GM18517 (cell line): ENCODE data around the gene OTOGL.
"Not testable (repeated sequence)": the region's sequence is repeated elsewhere in the genome, so short reads cannot be mapped to it uniquely, and the experiment has no call there.

Source experiments
- ATAC-seq: cut with Tn5 transposase; IDR thresholded peaks from one replicate; pipeline ENCODE4 v1.9.1; 2021; ENCODE audit warnings: mild to moderate bottlenecking, moderate library complexity; ENCODE audit not compliant: unreplicated experiment

The OTOGL gene

DNA sequence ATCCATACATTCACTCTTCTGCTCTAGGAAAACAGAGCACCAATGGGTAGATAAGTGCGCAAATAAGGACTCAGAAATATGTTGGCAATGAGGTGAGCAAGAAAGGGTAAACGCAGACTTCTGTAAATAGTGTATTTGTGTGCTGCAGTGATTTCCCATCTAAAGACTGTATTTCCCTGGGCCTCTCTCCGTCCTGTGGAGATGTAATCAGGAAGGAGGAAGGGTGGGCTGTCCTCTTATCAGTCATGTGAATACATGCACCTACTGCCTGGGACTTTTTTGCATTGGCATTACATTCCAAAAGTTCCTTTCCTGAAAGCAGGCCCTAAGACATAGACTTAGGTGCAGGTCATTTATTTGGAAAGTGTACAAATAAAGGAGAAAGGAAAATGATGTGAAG, 114.5 kb downstream of the OTOGL start:
- no peak for ATAC-seq

DNA sequence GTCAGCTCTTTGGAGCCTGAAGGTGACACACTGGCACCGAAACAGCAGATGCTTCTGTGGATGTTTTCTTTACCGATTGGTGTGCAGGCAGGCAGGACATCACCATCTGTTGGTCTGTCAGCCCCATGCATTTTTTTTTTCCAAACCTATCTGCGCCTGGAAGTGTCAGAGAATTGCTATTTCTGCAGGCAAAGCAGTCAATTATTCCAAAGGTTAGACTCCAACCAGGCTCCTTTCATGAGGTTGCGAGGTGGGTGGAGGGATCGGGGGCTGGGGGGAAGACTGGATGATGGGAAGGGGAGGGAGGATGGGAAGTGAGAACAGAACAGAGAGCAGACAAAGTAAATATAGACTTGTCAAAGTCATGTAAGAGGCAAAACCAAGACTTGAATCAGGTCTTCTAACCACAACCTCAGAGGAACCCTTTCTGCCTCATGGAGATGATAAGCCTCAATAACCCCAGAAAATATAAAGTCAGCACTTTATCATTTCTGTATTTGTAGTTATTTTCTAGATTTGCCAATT, 117.7 kb downstream of the OTOGL start:
- ATAC-seq, result no peak

DNA sequence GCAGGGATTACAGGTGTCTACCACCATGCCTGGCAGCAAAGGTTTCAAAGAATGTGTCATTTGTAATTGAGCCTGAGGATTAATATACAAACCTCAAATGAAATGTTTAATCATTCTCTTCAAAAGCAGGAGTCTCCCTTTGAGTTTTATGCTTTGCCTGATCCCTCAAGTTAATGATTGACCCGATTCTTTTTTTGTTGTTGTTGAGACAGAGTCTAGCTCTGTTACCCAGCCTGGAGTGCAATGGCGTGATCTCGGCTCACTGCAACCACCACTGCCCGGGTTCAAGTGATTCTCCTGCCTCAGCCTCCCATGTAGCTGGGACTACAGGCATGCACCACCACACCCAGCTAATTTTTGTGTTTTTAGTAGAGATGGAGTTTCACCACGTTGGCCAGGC, 119.6 kb downstream of the OTOGL start:
- not testable (repeated sequence) for ATAC-seq

DNA sequence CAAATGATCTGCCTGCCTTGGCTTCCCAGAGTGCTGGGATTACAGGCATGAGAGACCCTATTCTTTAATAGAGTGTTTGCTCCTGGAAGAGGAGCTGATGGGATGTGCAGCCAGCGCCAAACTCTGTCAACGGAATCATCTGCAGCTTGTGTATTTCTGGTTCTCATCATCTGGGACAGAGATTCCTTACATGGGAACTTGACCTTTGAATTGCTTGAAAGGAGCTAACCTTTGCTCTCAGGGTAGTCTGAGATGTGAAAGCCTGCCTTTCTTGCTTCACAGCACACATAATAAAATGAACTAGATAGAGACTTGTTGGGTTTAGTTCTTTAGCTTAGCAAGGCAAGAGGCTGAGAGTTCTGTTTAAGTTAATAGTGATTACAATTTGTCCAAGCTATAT, 120.0 kb downstream of the OTOGL start:
- no peak for ATAC-seq

DNA sequence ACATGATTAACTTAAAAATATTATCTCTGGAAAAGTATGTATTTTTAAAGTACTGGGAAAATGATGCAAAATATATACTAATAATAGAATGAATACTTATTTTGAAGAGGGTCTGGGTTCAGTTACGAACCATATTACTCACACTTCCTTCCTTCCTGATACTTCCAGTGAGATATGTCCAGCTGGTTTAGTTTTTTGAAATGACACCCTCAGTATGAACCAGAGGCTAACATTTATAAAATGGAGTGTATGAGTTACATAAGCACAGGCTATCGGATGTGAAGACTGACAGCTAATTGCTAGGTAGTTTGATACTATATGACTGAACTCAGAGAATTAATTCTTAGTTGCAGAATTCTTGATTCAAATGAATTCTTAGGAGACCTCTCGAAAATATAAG, 122.9 kb downstream of the OTOGL start:
- no peak for ATAC-seq

DNA sequence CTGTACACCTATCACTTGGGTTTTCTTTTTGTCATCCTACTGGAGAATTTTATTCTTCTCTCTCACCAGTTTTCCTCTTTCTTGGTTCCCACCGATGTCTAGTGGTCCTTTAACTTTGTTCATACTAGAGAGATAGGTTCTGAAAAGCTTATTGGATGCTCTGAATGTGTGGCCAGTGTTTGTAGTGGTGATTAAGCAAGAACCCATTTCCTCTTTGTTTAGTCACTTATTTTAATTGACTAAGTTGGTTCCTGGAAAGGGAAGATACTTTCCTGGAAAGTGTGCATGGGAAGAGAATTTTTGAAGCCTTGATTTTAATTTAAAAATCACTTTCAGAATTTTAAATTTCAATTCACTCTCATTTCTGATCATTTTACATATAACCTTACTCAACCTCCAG, 127.2 kb downstream of the OTOGL start:
- ATAC-seq, result no peak

DNA sequence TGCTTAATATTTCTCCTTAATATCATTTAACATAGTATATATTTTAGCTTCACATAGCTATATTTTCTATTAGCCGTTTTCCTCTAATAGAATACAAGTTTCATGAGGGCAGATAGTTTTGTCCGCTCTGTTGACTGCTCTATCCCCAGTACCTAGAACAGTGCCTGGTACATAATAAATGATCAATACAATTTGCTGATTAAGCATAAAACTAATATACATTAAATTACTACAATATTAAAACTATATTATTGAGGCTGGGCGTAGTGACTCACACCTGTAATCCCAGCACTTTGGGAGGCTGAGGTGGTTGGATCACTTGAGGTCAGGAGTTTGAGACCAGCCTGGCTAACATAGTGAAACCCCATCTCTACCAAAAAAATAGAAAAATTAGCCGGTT, 128.6 kb downstream of the OTOGL start:
- ATAC-seq, result not testable (repeated sequence)

DNA sequence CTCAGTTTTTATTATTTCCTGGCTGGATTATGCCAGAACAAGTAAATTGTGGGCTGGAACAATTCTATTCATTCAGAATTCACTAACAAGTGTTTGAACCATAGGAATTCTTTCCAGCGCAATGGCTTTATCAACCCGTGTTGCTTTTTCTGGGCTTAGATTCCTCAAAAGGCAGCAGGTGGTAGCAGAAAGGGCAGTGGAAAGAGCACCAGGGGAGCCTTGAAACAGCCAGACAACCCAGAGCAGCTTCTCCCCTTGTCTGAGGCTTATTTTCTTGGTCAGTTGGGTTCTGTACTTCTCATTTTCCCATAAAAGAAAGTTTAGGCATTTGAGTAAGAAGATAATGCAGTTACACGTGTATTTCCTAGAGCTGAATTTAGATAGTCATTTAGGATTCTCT, 130.7 kb downstream of the OTOGL start:
- no peak for ATAC-seq

DNA sequence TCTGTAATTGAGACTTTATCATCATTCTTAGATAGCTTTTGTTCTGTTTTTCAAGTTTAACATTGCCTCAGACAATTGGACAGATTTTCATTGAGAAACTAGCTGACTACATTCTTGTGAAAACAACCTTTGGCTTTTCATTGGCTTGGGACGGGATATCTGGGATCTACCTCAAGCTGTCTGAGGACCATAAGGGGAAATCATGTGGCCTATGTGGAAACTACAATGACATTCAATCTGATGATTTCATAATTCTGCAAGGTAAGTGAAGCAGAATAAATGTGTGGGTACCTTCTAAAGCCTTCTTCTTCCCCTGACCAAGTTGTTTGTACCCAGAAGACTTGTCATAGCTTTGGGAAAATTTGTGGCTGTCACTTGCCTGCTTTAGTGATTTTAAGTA, 133.5 kb downstream of the OTOGL start:
- ATAC-seq, result no peak

DNA sequence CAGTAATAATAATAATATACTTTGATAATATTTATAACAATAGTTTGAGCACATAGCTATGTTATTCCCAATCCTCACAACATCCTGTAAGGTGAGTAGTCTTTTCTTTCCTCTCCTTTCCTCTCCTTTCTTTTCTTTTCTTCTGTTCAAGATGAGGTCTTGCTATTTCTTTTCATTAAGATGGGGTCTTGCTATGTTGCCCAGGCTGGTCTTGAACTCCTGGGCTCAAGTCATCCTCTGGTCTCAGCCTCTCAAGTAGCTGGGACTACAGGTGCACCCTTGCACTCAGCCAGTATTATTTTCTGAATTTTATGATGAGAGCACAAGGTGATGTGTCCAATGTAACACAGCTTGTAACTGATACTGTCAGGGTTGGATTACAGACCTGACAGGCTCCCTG, 134.6 kb downstream of the OTOGL start:
- ATAC-seq, result no peak

DNA sequence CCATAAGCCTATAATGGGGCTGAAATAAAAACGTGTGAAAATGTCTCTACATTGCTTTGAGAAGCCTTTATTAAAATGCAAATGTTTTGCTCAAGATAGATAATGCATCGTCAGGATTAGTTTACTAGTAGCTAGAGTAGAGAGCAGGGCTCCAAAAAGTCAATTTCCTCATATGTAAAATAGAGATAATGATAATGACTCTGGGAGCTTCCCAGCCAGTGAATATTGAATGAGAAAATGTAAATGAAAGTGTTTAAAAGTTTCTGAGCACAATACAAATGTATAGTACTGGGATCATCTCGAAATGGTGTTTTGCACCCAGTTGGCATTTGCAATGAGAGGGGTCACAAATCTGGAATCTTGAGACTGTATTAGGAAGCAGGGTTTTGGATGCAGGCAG, 135.3 kb downstream of the OTOGL start:
- ATAC-seq, result no peak

DNA sequence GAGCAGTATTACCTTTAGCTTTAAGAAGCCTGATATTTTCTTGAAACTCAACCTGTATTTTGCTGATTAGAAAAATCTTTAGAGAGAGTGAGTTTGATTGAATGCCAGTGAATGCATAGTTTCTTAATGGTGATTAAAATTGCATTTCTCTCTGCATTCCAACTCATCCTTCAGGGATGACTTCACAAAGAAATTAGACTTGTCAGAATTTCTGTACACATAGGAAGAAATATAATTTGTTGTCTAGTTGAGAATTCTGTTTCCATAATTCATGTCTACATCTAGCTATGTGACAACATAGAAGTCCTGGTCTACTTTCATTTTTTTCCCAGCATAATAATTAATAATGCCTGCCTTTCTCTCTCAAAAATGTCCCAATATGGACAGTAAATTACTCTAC, 136.6 kb downstream of the OTOGL start:
- ATAC-seq, result no peak

DNA sequence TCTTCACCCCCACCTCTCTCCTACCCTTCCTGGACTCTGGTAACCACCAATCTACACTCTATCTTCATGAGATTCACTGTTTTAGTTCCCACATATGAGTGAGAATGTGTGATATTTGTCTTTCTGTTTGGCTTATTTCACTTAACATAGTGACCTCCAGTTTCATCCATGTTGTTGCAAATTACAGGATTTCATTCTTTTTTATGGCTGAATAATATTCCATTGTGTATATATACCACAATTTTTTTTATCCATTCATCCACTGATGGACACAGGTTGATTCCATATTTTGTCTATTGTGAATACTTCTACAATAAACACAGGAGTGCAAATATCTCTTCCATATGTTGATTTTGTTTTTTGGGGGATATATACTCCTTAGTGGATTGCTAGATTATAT, 140.5 kb downstream of the OTOGL start:
- ATAC-seq, result no peak

DNA sequence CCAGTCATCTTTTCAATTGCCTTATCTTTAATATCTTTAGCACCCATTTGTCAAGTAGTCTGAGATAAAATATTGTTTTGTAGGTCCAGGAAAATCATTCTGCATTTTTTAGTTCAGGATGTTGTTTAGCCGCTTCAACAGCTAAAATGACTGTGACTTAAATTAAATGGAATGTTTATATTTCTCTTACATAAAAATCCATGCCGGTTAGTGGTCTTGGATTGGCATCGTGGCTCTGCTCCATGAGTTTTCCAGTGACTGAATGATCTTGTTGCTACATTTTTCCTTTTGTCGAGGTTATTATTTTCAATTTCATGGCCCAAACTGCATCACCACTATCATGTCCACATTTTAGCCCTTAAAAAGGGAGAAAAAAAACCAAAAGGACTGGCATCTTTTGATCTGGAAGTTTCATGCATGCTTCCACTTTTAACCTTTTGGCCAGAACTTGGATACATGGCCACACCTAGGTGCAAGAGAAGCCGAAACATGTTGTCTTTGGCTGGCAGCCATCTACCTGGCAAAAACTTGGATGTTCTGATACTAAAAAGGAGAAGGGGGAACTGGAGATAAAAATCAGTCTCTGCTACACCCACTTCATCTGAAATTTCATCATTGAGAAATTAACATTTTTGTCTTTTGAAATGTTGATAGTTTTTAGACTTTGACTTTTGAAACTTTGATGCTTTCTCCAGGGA, 142.4 kb downstream of the OTOGL start:
- ATAC-seq, result no peak

DNA sequence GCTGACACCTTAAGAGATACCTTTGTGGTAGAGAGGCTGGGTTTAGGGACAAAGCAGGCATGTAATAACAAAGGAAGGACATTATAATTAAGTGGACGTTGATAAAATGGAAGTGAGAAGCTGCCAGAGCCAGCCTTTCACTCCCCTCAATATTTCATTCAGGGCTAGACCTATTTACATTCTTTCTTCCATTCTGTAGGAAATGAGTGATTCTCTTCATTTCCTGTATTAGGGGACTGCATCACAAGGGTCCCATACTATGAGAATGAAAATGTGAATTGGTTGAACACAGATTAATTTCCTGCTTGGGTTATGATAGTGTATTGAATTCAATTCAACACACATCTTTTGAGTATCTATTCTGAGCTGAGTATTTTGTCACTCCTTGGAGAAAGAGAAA, 143.0 kb downstream of the OTOGL start:
- ATAC-seq, result no peak

DNA sequence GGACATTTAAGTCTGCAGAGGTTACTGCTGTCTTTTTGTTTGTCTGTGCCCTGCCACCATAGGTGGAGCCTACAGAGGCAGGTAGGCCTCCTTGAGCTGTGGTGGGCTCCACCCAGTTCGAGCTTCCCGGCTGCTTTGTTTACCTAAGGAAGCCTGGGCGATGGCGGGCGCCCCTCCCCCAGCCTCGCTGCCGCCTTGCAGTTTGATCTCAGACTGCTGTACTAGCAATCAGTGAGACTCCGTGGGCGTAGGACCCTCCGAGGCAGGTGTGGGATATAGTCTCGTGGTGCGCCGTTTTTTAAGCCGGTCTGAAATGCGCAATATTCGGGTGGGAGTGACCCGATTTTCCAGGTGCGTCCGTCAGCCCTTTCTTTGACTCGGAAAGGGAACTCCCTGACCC, 150.2 kb downstream of the OTOGL start:
- not testable (repeated sequence) for ATAC-seq

DNA sequence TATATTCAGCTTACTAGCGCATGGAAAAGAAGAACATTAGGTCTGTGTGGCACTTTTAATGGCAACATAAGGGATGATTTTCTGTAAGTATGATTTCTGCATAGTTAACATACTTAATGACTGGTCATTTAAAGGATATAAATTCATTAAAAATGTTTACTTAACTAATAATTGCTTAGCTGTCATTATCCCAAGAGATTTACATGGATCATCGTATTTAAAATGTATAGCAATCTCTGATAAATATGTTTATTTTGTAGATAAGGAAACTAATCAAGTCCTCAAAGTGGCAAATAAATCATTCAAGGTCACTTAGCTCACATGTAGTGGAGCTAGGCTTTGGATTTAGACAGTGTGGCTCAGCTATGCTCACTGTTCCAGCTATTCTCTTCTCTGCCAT, 158.6 kb downstream of the OTOGL start:
- no peak for ATAC-seq

DNA sequence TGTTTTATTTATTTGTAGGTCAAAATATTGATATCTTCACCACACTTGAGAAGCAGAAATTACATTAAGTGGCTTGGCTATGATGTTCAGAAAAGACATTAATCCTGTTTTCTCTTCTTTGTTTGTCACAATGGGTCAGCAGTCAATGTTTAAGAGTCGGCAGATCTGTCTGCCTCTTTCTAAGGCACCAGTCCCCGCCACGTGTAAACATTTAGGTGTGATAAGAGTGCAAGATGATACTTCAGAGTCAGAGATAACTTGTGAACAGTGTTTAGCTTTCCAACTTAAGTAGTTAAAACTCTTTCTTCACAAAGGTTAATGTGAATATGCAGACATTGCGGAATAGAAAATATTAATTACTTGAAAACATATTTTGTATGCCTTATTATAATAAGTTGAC, 160.9 kb downstream of the OTOGL start:
- ATAC-seq, result no peak

DNA sequence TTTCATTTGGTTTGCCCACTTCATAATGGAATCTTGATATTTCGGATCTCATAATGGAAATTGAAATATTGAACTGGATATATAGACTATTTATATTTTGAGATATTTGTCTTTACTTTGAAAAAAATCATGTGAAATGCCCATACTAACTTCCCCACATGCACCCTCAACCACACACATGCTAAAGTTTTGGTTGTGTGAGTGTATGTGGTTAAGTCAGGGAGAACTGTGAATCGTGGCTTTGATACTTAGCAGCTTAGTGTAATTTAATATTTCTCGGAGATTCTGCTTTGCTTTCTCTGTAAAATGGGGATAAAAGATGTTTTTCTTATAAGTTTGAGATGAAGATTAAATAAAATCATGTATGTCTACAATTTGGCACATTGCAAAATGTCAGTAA, 162.1 kb downstream of the OTOGL start:
- no peak for ATAC-seq

DNA sequence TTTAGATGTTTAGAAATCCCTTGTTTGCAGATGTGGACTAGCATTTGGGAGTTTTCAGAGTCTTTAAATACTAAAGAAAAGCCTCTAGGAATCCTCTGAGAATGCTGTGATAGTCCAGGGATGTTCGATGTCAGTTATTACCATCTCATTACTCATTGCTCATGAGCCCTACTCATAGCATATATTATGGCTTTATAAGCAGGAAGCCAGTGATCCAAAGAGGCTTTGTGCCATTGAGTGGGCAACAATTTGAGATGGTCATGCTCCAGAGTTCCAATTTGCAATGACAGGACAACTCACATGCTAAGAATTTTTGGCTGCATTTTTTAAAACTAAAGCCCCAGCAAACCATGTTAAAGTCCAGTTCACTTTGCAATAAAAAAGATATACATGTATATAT, 163.0 kb downstream of the OTOGL start:
- ATAC-seq, result no peak

DNA sequence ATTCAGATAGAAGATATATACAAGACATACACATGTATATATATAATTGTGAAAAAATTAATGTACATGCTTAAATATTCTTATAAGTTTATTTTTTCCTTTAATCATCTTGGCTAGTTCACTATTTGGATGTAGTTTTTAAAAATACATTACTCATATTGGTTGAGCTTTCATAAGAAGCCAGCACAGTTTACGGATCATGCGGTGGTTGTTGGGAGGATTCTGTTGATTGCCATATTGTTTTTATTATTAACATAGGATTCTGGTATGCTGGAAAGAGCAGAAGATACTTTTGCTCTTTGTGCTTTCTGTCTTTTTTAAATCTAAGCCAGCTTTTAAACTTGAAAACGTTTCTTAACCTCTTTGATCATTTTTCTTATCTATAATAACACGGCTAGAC, 163.4 kb downstream of the OTOGL start:
- no peak for ATAC-seq

DNA sequence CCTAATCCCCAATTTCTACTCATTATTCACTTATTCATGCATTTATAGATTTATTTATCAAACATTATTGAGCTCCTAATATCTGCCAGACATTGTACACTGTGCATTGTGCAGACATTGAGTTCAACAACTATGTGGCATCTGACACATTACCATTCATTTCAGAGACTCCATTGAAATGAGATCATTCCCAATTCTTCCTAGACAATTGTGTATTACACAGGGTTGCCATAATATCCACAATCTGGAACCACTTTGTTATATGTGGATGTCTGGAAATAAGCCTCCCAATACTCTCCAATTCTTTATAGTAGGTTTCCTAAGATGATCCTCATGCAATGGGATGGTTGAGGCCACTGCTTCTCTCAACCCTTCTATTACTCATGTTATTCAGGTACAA, 165.0 kb downstream of the OTOGL start:
- no peak for ATAC-seq

DNA sequence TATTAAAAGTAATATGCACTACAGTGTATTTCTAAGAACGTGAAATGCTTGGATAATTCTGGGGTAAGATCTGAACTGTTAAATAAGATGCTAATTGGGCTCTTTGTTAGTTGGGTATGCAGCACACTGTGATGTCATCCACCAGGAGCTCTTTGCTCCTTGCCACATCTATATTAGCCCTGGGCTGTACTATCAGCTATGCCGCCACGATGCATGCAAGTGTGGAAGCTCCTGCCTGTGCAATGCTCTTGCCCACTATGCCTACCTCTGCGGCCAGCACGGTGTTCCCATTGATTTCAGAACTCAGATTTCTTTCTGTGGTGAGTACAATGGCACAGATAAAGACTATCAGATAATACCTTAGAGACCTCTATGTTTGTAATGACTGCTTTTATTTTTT, 165.6 kb downstream of the OTOGL start:
- ATAC-seq, result no peak
